NCI-H526 treated with DMSO at 0.1 percent for 48 hours (cell line): ENCODE results near the gene BRF1.
"Not testable (repeated sequence)": the region's sequence is repeated elsewhere in the genome, so short reads cannot be mapped to it uniquely, and the experiment has no call there.

Experiments used
- DNase-seq: peaks from one replicate; lab custom pipeline; 2025; lab: John Stamatoyannopoulos, UW

Gene BRF1

GRCh38 chr14:105290621-105291346, 10.0 kb downstream of the BRF1 start:
- no peak for DNase-seq

GRCh38 chr14:105288936-105289335, 11.9 kb downstream of the BRF1 start:
- DNase-seq: not testable (repeated sequence)

- DNase-seq: no peak
Observed at GRCh38 chr14:105287249-105288102, 13.3 kb downstream of the BRF1 start.

GRCh38 chr14:105286759-105287144, 14.0 kb downstream of the BRF1 start:
- no peak for DNase-seq

- DNase-seq: no peak
Observed at GRCh38 chr14:105285174-105285573, 15.6 kb downstream of the BRF1 start.

- DNase-seq: no peak
Observed at GRCh38 chr14:105283899-105284298, 16.9 kb downstream of the BRF1 start.

- no peak for DNase-seq
Observed at GRCh38 chr14:105283028-105283427, 17.8 kb downstream of the BRF1 start.

- DNase-seq: no peak
Observed at GRCh38 chr14:105282098-105282725, 18.6 kb downstream of the BRF1 start.

GRCh38 chr14:105281371-105282097, 19.3 kb downstream of the BRF1 start:
- peak; percentile 65 for DNase-seq

- DNase-seq: no peak
Observed at GRCh38 chr14:105280525-105280924, 20.3 kb downstream of the BRF1 start.

- DNase-seq: no peak
Observed at GRCh38 chr14:105279642-105280361, 21.0 kb downstream of the BRF1 start.

- DNase-seq: not testable (repeated sequence)
Observed at GRCh38 chr14:105277448-105277847, 23.4 kb downstream of the BRF1 start.

- no peak for DNase-seq
Observed at GRCh38 chr14:105275267-105275946, 25.4 kb downstream of the BRF1 start.

- DNase-seq: no peak
Observed at GRCh38 chr14:105274637-105275036, 26.2 kb downstream of the BRF1 start.

GRCh38 chr14:105273062-105273461, 27.7 kb downstream of the BRF1 start:
- no peak for DNase-seq

GRCh38 chr14:105272623-105273022, 28.2 kb downstream of the BRF1 start:
- no peak for DNase-seq

GRCh38 chr14:105271224-105271890, 29.4 kb downstream of the BRF1 start:
- no peak for DNase-seq

- no peak for DNase-seq
Observed at GRCh38 chr14:105269405-105269804, 31.4 kb downstream of the BRF1 start.

GRCh38 chr14:105268736-105269354, 32.0 kb downstream of the BRF1 start:
- no peak for DNase-seq
